K562 (cell line): ENCODE results near the gene ZBTB9. TPM values are rescaled to one million over a fixed set of nuclear protein-coding genes. Genes with fewer than 3 reads are reported as not detected.
A peak's percentile ranks its signal among the peaks of the same experiment; 100 is the strongest.

Experiments used
- ARID1B ChIP-seq: fragments of 450-650 bp; IDR thresholded peaks from 2 replicates; pipeline ENCODE4 v1.6.1; 2016; ENCODE audit warnings: antibody characterized with exemption, mild to moderate bottlenecking, inconsistent platforms
- CBFA2T3 ChIP-seq: fragments of 450-650 bp; IDR thresholded peaks from 2 replicates; pipeline ENCODE4 v1.6.1; 2017
- CBX8 ChIP-seq: fragments of 200-600 bp; sonication (generic); IDR thresholded peaks from 2 replicates; pipeline ENCODE4 v1.6.1; 2012; ENCODE audit warnings: borderline replicate concordance, mixed run types, low read depth, mild to moderate bottlenecking, moderate library complexity, mixed read lengths, low read length, control low read depth, inconsistent platforms; ENCODE audit not compliant: poor library complexity, severe bottlenecking; ENCODE audit errors: extremely low read depth
- CXXC5 ChIP-seq: fragments of 250-450 bp; sonication (Bioruptor Pico); IDR thresholded peaks from 2 replicates; pipeline ENCODE4 v1.8.0; 2022; ENCODE audit warnings: inconsistent platforms, mild to moderate bottlenecking, moderate library complexity
- ETV5 ChIP-seq: sonication (generic); formaldehyde crosslinking; IDR thresholded peaks from 2 replicates; pipeline ENCODE4 v1.4.0; 2020; ENCODE audit warnings: low read depth, mild to moderate bottlenecking, missing genetic modification reagents
- GABPB2 ChIP-seq: fragments of 250-450 bp; sonication (Bioruptor Pico); conservative IDR thresholded peaks from 2 replicates; pipeline ENCODE4 v1.5.1; 2021; ENCODE audit warnings: mild to moderate bottlenecking
- JUN ChIP-seq, 2 experiments: sonication (generic) in 1 of 2; formaldehyde crosslinking in 1 of 2; IDR thresholded peaks; 2 replicates each; pipeline versions ENCODE4 v1.6.1 to v1.8.0; 2012 to 2022; ENCODE audit warnings: borderline replicate concordance in 2 of 2, mild to moderate bottlenecking in 2 of 2, improper control_type of control experiment in 1 of 2, low read depth in 1 of 2, low read length in 1 of 2, missing genetic modification reagents in 1 of 2
- MED1 ChIP-seq: sonication (generic); formaldehyde crosslinking; IDR thresholded peaks from 2 replicates; pipeline ENCODE4 v1.8.1; 2023; ENCODE audit warnings: missing genetic modification reagents, borderline replicate concordance
- SAFB ChIP-seq: fragments of 200-400 bp; formaldehyde crosslinking; IDR thresholded peaks from 2 replicates; pipeline ENCODE4 v1.6.1; 2017; ENCODE audit warnings: low read depth, low read length, borderline replicate concordance
- WHSC1 ChIP-seq: IDR thresholded peaks from one replicate; pipeline ENCODE4 v1.6.1; 2012; ENCODE audit warnings: low read length, control low read depth, inconsistent platforms
- ZNF408 ChIP-seq: fragments of 250-450 bp; sonication (Bioruptor Pico); IDR thresholded peaks from 2 replicates; pipeline ENCODE4 v1.4.0; 2020; ENCODE audit warnings: low read depth, mild to moderate bottlenecking, moderate library complexity
- ZNF445 ChIP-seq: fragments of 250-450 bp; sonication (Bioruptor Pico); IDR thresholded peaks from 2 replicates; pipeline ENCODE4 v1.4.0; 2020; ENCODE audit warnings: low read depth, mild to moderate bottlenecking, moderate library complexity
- ZNF584 ChIP-seq: fragments of 200-800 bp; sonication (Bioruptor generic); IDR thresholded peaks from 2 replicates; pipeline ENCODE4 v1.6.1; 2016; ENCODE audit warnings: low read depth, mild to moderate bottlenecking, missing genetic modification characterization, missing compliant biosample characterization
- polyA plus RNA-seq, 8 experiments: library from polyadenylated mRNA; depleted of rRNA in 4 of 8; stranded (reverse) in 5 of 8; unstranded in 3 of 8; fragments of >200 nt; fragmentation: Nextera tagmentation in 2 of 8; fragmentation: Illumina TruSeq in 1 of 8; extraction: Ambion mirVana in 2 of 8; extraction: Trizol in 1 of 8; gene quantifications; 2 replicates each; pipeline versions ENCODE4 v1.2.1 to v1.2.3, GENCODE V29; 2011 to 2014; ENCODE audit warnings: inconsistent platforms in 1 of 8, missing spikeins in 1 of 8
- total RNA-seq, 7 experiments: library from RNA; depleted of rRNA in 6 of 7; stranded (reverse); fragments of >200 nt in 6 of 7; fragmentation: Illumina TruSeq in 2 of 7; extraction: Trizol in 2 of 7; gene quantifications; 2 replicates each; pipeline versions ENCODE4 v1.2.1 to v1.2.3, GENCODE V29; 2011 to 2021; ENCODE audit warnings: low replicate concordance in 1 of 7
- TF ChIP-seq, protein P1 (sequence below): sonication (generic); formaldehyde crosslinking; IDR thresholded peaks from 2 replicates; pipeline ENCODE4 v1.8.1; 2022; ENCODE audit warnings: missing genetic modification reagents
- TF ChIP-seq, protein P2 (sequence below): fragments of 200-600 bp; sonication (generic); IDR thresholded peaks from one replicate; pipeline ENCODE4 v1.6.1; 2012; ENCODE audit warnings: mild to moderate bottlenecking, low read depth, low read length, inconsistent platforms

Gene ZBTB9
- total and polyA plus RNA-seq, 9 of the 15 experiments (the other 6 are each of a cell fraction or from before 2014, with no cell fraction given), result 1.9 to 19.5 (median 10.4) TPM

DNA sequence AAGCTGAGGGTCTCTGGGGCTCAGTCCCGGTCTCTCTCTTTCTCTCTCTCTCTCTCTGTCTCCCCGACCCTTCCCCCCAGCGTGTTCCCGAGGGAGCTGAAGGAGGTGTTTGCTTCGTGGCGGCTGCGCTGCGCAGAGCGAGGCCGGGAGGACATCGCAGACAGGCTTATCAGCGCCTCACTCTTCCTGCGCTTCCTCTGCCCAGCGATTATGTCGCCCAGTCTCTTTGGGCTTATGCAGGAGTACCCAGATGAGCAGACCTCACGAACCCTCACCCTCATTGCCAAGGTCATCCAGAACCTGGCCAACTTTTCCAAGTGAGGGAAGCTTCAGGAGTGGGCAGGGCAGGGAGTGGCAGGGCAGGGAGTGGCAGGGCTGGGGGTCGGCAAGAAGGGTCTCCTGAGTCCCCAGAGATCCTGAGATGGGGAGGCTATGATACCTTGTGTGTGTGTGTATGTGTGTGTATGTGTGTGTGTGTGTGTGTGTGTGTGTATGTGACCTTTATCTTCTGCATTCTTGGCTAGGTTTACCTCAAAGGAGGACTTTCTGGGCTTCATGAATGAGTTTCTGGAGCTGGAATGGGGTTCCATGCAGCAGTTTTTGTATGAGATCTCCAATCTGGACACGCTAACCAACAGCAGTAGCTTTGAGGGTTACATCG lies 13.6 kb upstream of the ZBTB9 start (continued):
- TF ChIP-seq ARID1B (peak; percentile 54; the same call in 1 of the 2 replicates), ZNF584 (no peak), CXXC5 (CRISPR knock-in tag) (peak; percentile 71), WHSC1 (no peak), ZNF445 (CRISPR knock-in tag) (no peak), ZNF408 (CRISPR knock-in tag) (no peak), MED1 (CRISPR knock-in tag) (no peak), CBX8 (no peak), JUN (IDR thresholded peaks at IDR 0.05; ENCODE audit: borderline replicate concordance, low read depth, low read length) (no peak), JUN (CRISPR knock-in tag; IDR thresholded peaks at IDR 0.05; ENCODE audit: borderline replicate concordance) (no peak), SAFB (no peak), ETV5 (no peak), CBFA2T3 (peak; percentile 49; the same call in 1 of the 2 replicates), GABPB2 (CRISPR knock-in tag) (no peak)
- TF ChIP-seq, protein P1, sequence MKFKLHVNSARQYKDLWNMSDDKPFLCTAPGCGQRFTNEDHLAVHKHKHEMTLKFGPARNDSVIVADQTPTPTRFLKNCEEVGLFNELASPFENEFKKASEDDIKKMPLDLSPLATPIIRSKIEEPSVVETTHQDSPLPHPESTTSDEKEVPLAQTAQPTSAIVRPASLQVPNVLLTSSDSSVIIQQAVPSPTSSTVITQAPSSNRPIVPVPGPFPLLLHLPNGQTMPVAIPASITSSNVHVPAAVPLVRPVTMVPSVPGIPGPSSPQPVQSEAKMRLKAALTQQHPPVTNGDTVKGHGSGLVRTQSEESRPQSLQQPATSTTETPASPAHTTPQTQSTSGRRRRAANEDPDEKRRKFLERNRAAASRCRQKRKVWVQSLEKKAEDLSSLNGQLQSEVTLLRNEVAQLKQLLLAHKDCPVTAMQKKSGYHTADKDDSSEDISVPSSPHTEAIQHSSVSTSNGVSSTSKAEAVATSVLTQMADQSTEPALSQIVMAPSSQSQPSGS, result no peak
- TF ChIP-seq, protein P2, sequence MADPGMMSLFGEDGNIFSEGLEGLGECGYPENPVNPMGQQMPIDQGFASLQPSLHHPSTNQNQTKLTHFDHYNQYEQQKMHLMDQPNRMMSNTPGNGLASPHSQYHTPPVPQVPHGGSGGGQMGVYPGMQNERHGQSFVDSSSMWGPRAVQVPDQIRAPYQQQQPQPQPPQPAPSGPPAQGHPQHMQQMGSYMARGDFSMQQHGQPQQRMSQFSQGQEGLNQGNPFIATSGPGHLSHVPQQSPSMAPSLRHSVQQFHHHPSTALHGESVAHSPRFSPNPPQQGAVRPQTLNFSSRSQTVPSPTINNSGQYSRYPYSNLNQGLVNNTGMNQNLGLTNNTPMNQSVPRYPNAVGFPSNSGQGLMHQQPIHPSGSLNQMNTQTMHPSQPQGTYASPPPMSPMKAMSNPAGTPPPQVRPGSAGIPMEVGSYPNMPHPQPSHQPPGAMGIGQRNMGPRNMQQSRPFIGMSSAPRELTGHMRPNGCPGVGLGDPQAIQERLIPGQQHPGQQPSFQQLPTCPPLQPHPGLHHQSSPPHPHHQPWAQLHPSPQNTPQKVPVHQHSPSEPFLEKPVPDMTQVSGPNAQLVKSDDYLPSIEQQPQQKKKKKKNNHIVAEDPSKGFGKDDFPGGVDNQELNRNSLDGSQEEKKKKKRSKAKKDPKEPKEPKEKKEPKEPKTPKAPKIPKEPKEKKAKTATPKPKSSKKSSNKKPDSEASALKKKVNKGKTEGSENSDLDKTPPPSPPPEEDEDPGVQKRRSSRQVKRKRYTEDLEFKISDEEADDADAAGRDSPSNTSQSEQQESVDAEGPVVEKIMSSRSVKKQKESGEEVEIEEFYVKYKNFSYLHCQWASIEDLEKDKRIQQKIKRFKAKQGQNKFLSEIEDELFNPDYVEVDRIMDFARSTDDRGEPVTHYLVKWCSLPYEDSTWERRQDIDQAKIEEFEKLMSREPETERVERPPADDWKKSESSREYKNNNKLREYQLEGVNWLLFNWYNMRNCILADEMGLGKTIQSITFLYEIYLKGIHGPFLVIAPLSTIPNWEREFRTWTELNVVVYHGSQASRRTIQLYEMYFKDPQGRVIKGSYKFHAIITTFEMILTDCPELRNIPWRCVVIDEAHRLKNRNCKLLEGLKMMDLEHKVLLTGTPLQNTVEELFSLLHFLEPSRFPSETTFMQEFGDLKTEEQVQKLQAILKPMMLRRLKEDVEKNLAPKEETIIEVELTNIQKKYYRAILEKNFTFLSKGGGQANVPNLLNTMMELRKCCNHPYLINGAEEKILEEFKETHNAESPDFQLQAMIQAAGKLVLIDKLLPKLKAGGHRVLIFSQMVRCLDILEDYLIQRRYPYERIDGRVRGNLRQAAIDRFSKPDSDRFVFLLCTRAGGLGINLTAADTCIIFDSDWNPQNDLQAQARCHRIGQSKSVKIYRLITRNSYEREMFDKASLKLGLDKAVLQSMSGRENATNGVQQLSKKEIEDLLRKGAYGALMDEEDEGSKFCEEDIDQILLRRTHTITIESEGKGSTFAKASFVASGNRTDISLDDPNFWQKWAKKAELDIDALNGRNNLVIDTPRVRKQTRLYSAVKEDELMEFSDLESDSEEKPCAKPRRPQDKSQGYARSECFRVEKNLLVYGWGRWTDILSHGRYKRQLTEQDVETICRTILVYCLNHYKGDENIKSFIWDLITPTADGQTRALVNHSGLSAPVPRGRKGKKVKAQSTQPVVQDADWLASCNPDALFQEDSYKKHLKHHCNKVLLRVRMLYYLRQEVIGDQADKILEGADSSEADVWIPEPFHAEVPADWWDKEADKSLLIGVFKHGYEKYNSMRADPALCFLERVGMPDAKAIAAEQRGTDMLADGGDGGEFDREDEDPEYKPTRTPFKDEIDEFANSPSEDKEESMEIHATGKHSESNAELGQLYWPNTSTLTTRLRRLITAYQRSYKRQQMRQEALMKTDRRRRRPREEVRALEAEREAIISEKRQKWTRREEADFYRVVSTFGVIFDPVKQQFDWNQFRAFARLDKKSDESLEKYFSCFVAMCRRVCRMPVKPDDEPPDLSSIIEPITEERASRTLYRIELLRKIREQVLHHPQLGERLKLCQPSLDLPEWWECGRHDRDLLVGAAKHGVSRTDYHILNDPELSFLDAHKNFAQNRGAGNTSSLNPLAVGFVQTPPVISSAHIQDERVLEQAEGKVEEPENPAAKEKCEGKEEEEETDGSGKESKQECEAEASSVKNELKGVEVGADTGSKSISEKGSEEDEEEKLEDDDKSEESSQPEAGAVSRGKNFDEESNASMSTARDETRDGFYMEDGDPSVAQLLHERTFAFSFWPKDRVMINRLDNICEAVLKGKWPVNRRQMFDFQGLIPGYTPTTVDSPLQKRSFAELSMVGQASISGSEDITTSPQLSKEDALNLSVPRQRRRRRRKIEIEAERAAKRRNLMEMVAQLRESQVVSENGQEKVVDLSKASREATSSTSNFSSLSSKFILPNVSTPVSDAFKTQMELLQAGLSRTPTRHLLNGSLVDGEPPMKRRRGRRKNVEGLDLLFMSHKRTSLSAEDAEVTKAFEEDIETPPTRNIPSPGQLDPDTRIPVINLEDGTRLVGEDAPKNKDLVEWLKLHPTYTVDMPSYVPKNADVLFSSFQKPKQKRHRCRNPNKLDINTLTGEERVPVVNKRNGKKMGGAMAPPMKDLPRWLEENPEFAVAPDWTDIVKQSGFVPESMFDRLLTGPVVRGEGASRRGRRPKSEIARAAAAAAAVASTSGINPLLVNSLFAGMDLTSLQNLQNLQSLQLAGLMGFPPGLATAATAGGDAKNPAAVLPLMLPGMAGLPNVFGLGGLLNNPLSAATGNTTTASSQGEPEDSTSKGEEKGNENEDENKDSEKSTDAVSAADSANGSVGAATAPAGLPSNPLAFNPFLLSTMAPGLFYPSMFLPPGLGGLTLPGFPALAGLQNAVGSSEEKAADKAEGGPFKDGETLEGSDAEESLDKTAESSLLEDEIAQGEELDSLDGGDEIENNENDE, result no peak
